ENCODE data around the gene ADAMTS13. TPM values are rescaled to one million over a fixed set of nuclear protein-coding genes. Genes with fewer than 3 reads are reported as not detected.
A peak's percentile ranks its signal among the peaks of the same experiment; 100 is the strongest.

ADAMTS13 gene
- total RNA-seq, 1 experiment from 2014 or later = 12.0 TPM

DNA sequence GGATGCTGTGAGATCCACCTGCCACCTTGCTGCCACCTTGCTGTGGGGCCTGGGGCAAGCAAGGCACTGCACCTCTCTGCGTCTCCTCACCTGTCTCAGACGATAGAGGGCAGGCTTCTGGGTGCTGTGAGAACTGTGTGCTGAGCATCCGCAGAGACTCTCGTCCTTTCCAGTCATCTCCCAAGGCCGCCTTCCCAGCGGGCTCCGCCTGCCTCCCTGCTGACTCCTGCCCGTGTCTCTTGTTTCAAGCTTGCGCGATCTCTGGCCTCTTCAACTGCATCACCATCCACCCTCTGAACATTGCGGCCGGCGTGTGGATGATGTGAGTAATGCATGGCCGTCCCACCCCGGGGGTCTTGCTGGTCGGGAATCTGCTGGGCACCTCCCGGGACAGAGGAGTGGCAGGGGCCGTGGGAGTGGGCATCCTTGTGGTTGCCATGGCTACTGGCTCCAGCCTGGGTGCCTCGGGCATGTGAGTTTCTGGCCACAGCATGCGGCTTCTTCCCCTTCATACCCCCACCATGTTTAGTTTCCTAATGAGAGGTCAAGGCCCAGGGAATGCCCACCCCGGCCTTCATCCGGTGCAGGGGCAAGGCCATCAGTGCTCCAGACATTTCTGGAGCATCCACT is 41.2 kb downstream of the ADAMTS13 start:
- H3K4me3 Mint-ChIP-seq = no peak overlapping the region
- no peak overlapping the region for H3K27ac Mint-ChIP-seq
- 0 out of 2 replicates have a peak, but pooled peaks have one; percentile 50 for TF ChIP-seq ZNF423 (CRISPR knock-in tag; IDR thresholded peaks at IDR 0.05)
- TF ChIP-seq, protein P1, sequence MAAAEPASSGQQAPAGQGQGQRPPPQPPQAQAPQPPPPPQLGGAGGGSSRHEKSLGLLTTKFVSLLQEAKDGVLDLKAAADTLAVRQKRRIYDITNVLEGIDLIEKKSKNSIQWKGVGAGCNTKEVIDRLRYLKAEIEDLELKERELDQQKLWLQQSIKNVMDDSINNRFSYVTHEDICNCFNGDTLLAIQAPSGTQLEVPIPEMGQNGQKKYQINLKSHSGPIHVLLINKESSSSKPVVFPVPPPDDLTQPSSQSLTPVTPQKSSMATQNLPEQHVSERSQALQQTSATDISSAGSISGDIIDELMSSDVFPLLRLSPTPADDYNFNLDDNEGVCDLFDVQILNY (CRISPR knock-in tag; IDR thresholded peaks at IDR 0.05) = no peak
- ChIA-PET CTCF (interaction anchor here (0.6 to 3.3 kb wide), 16 partner anchors 11 to 279 kb away, joined by 3 to 25 read pairs (median 4); partner anchors contain the start of genes ADAMTS13, SLC2A6, SURF1 and SURF2), POLR2A (no interaction called here)
- peak; percentile 61 for DNase-seq (ENCODE audit: low spot score)
- ATAC-seq = peak; percentile 8
- H3K27me3 Mint-ChIP-seq (ENCODE audit: low read depth) = no peaks in the 10 kb centered on the region
- no peaks in the 10 kb centered on the region for H3K9me3 Mint-ChIP-seq
- H3K4me1 Mint-ChIP-seq = peaks cover 28% of the 10 kb centered on the region
- H3K36me3 Mint-ChIP-seq = peaks cover 4% of the 10 kb centered on the region; the same call in 1 of the 2 replicates

DNA sequence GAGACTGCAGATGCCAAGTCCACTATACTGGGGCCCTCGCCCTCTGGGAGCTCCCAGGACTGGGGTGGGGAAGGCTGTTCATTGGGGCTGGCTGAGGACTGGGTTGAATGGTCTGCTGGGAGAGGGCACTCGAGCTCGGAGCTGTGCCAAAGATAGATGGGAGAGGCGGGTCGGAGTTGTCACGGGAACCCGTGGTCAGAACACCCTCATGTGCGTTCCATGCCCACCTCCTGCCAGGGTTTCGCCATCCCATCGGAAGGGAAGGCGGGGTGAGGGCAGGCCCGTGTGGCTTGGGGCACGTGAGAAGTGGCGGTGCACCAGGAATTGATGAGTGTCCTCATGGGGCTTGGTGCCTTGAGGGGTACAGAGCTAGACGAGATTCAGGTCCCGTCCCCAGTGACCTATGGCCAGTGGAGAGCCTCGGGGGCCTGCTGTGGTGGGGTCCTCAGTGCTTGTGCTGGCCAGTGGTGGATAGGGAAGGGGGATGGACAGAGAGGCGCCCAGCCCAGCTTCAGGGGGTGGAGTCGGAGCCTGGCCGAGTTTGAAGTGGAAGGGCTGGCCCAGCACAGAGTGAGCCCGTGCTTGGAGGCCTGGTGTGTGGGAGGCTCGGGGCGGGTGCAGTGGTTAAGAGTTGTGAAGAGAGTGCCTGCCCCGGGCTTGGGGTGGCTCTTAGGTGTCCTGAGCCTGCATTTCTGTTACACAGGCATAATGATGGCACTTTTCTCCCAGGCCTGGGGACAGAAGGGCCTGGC is 41.9 kb downstream of the ADAMTS13 start:
- H3K36me3 Mint-ChIP-seq = peaks cover 4% of the 10 kb centered on the region; the same call in 1 of the 2 replicates
- DNase-seq (ENCODE audit: low spot score) (no peak), ATAC-seq (no peak)
- POLR2A ChIA-PET = no interaction called here
- no peaks in the 10 kb centered on the region for H3K27me3 Mint-ChIP-seq (ENCODE audit: low read depth)
- H3K4me1 Mint-ChIP-seq = peaks cover 23% of the 10 kb centered on the region
- H3K9me3 Mint-ChIP-seq = no peaks in the 10 kb centered on the region
- TF ChIP-seq ETV6 (CRISPR knock-in tag; IDR thresholded peaks at IDR 0.05) (no peak), NR3C1 (CRISPR knock-in tag; conservative IDR thresholded peaks at IDR 0.05; ENCODE audit: low read depth) (no peak), TEAD4 (CRISPR knock-in tag; IDR thresholded peaks at IDR 0.05) (no peak), TP53 (CRISPR knock-in tag; IDR thresholded peaks at IDR 0.05) (no peak)
- TF ChIP-seq, protein P2, sequence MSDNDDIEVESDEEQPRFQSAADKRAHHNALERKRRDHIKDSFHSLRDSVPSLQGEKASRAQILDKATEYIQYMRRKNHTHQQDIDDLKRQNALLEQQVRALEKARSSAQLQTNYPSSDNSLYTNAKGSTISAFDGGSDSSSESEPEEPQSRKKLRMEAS (CRISPR knock-in tag; IDR thresholded peaks at IDR 0.05) = no peak
- TF ChIP-seq, protein P3, sequence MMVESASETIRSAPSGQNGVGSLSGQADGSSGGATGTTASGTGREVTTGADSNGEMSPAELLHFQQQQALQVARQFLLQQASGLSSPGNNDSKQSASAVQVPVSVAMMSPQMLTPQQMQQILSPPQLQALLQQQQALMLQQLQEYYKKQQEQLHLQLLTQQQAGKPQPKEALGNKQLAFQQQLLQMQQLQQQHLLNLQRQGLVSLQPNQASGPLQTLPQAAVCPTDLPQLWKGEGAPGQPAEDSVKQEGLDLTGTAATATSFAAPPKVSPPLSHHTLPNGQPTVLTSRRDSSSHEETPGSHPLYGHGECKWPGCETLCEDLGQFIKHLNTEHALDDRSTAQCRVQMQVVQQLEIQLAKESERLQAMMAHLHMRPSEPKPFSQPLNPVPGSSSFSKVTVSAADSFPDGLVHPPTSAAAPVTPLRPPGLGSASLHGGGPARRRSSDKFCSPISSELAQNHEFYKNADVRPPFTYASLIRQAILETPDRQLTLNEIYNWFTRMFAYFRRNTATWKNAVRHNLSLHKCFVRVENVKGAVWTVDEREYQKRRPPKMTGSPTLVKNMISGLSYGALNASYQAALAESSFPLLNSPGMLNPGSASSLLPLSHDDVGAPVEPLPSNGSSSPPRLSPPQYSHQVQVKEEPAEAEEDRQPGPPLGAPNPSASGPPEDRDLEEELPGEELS (CRISPR knock-in tag; IDR thresholded peaks at IDR 0.05) = no peak
- TF ChIP-seq, protein P4, sequence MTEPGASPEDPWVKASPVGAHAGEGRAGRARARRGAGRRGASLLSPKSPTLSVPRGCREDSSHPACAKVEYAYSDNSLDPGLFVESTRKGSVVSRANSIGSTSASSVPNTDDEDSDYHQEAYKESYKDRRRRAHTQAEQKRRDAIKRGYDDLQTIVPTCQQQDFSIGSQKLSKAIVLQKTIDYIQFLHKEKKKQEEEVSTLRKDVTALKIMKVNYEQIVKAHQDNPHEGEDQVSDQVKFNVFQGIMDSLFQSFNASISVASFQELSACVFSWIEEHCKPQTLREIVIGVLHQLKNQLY (CRISPR knock-in tag; IDR thresholded peaks at IDR 0.05) = no peak
- CTCF ChIA-PET = interaction anchor here (1.7 to 3.3 kb wide), 3 partner anchors 15 to 34 kb away, joined by 7 to 25 read pairs (median 17); partner anchors contain the start of gene SLC2A6
- no peak overlapping the region for H3K27ac Mint-ChIP-seq
- H3K4me3 Mint-ChIP-seq = no peak overlapping the region

DNA sequence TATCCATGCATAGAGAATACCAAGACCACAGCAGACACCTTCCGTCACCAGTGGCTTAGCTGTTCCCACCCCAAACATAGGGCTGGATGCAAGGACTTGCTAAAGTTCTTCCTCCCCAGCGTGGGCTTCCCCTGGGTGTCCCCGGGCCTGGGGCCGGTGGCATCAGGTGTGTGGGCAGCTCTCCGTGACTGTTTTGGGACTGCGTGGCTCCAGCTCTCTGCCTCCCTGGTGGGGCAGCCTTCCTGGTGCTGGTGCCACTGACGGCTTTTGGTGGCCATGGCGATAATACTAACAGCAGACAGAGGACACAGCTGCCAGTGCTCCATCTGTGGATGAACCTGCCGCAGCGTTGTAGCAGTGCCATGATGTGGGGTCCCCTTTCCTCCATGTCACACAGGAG is 42.5 kb downstream of the ADAMTS13 start:
- peaks cover 20% of the 10 kb centered on the region for H3K4me1 Mint-ChIP-seq
- CTCF ChIA-PET = interaction anchor here (0.6 to 3.3 kb wide), 3 partner anchors 14 to 87 kb away, joined by 3 to 25 read pairs (median 17); partner anchors contain the start of gene SLC2A6
- POLR2A ChIA-PET = no interaction called here

More for the DNA sequence above, 42.5 kb downstream of the ADAMTS13 start:
- DNase-seq (ENCODE audit: low spot score) (no peak), ATAC-seq (no peak)
- Mint-ChIP-seq H3K9me3 (no peaks in the 10 kb centered on the region), H3K27ac (no peak overlapping the region), H3K27me3 (ENCODE audit: low read depth) (no peaks in the 10 kb centered on the region), H3K4me3 (no peak overlapping the region), H3K36me3 (peaks cover 4% of the 10 kb centered on the region; the same call in 1 of the 2 replicates)
- TF ChIP-seq ESRRA (CRISPR knock-in tag; IDR thresholded peaks at IDR 0.05; ENCODE audit: borderline replicate concordance) = no peak
- no peak for TF ChIP-seq NFYB (CRISPR knock-in tag; conservative IDR thresholded peaks at IDR 0.05; ENCODE audit: low read depth)
- TF ChIP-seq GABPB1 (CRISPR knock-in tag; IDR thresholded peaks at IDR 0.05) = no peak
- no peak for TF ChIP-seq FOXK1 (CRISPR knock-in tag; IDR thresholded peaks at IDR 0.05)
- no peak for TF ChIP-seq TEAD1 (CRISPR knock-in tag; IDR thresholded peaks at IDR 0.05)
- no peak for TF ChIP-seq FOXP1 (CRISPR knock-in tag; IDR thresholded peaks at IDR 0.05; ENCODE audit: borderline replicate concordance)
- TF ChIP-seq, protein P5, sequence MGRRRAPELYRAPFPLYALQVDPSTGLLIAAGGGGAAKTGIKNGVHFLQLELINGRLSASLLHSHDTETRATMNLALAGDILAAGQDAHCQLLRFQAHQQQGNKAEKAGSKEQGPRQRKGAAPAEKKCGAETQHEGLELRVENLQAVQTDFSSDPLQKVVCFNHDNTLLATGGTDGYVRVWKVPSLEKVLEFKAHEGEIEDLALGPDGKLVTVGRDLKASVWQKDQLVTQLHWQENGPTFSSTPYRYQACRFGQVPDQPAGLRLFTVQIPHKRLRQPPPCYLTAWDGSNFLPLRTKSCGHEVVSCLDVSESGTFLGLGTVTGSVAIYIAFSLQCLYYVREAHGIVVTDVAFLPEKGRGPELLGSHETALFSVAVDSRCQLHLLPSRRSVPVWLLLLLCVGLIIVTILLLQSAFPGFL (CRISPR knock-in tag; IDR thresholded peaks at IDR 0.05; ENCODE audit: borderline replicate concordance) = no peak
- no peak for TF ChIP-seq JAZF1 (CRISPR knock-in tag; IDR thresholded peaks at IDR 0.05)
- TF ChIP-seq, protein P6, sequence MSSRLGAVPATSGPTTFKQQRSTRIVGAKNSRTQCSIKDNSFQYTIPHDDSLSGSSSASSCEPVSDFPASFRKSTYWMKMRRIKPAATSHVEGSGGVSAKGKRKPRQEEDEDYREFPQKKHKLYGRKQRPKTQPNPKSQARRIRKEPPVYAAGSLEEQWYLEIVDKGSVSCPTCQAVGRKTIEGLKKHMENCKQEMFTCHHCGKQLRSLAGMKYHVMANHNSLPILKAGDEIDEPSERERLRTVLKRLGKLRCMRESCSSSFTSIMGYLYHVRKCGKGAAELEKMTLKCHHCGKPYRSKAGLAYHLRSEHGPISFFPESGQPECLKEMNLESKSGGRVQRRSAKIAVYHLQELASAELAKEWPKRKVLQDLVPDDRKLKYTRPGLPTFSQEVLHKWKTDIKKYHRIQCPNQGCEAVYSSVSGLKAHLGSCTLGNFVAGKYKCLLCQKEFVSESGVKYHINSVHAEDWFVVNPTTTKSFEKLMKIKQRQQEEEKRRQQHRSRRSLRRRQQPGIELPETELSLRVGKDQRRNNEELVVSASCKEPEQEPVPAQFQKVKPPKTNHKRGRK (CRISPR knock-in tag; IDR thresholded peaks at IDR 0.05; ENCODE audit: borderline replicate concordance) = no peak
- TF ChIP-seq, protein P7, sequence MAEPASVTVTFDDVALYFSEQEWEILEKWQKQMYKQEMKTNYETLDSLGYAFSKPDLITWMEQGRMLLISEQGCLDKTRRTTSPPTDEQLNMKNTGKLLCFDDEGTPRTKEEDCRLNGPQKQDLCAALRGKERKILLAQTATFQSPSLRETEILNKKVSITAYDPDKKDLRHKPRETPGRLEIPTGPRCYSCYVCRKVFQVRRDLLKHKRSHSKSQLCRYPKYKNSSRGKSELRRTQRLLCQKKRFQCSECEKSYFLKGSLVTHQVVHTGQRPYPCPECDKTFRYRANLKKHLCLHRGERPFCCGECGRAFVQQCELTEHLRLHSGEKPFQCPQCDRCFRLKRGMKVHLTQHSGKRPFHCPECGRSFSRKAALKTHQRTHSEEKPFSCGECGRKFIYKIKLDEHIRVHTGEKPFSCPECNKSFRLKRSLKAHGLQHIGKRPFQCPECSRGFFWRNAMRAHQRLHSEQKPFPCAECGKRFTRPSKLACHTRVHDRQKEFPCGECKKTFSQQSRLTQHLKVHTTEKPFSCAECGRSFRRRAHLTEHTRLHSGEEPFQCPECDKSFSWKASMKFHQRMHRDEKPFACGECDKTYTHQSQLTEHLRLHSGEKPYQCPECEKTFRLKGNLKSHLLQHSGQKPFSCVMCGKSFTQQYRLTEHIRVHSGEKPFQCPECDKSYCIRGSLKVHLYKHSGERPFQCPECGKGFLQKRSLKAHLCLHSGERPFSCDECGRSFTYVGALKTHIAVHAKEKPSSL (CRISPR knock-in tag; conservative IDR thresholded peaks at IDR 0.05) = no peak
